Body of pancreas (tissue), 4 donors: ENCODE data around the gene PDZD8. TPM values are rescaled to one million over a fixed set of nuclear protein-coding genes. Genes with fewer than 3 reads are reported as not detected.

Experiments
- ATAC-seq: fragments of 150-250 bp; one replicate; pipeline ENCODE4 v1.9.1; 2016
- DNase-seq, 4 donors: peaks; one replicate each; pipeline ENCODE4 v3.0.0-alpha.2; 2019
- H3K27ac ChIP-seq, 4 donors: fragments of 200-600 bp; sonication (generic); 1 replicate in 3 of 4; 2 replicates in 1 of 4; pipeline versions ENCODE4 v1.5.1 to v1.6.1; 2016 to 2019; ENCODE audit warnings: mild to moderate bottlenecking in 1 of 4, mixed read lengths in 1 of 4, moderate library complexity in 1 of 4
- H3K27me3 ChIP-seq, 2 donors: fragments of 200-600 bp; sonication (generic); one replicate each; pipeline ENCODE4 v1.6.0; 2016; ENCODE audit warnings: mild to moderate bottlenecking in 1 of 2
- H3K36me3 ChIP-seq, 2 donors: fragments of 200-600 bp; sonication (generic); replicated peaks in 1 of 2; 2 replicates each; pipeline ENCODE4 v1.5.1; 2016; ENCODE audit warnings: low read depth in 2 of 2; ENCODE audit not compliant: insufficient read depth in 1 of 2
- H3K4me1 ChIP-seq: fragments of 200-600 bp; sonication (generic); one replicate; pipeline ENCODE4 v1.6.0; 2016
- H3K4me3 ChIP-seq, 2 donors: fragments of 200-600 bp; sonication (generic); 1 replicate in 1 of 2; 2 replicates in 1 of 2; pipeline ENCODE4 v1.5.1; 2016 to 2019
- H3K9me3 ChIP-seq, 3 donors: fragments of 200-600 bp; sonication (generic); 1 replicate in 2 of 3; 2 replicates in 1 of 3; pipeline ENCODE4 v1.5.1; 2016
- POLR2A ChIP-seq, 3 donors: fragments of 450-650 bp; IDR thresholded peaks; one replicate each; pipeline ENCODE4 v1.6.1; 2016; ENCODE audit warnings: antibody characterized with exemption in 3 of 3, mild to moderate bottlenecking in 2 of 3
- intact Hi-C: fragments of 100-400 bp; cut with DNase I; formaldehyde crosslinking; loops from one replicate; pipeline ENCODE4 v1.15.1; 2023
- total RNA-seq, 2 donors: library from RNA; depleted of rRNA; stranded (reverse); fragments of >200 nt; gene quantifications; one replicate each; pipeline ENCODE4 v1.1.0, GENCODE V29; 2016
- TF ChIP-seq, protein P1 (sequence below), 7 experiments: fragments of 450-650 bp in 4 of 7; fragments of 200-600 bp in 3 of 7; sonication (generic) in 3 of 7; IDR thresholded peaks; one replicate each; pipeline ENCODE4 v1.5.1; 2016 to 2019; ENCODE audit warnings: antibody characterized with exemption in 7 of 7

PDZD8 gene
- total RNA-seq, 2 donors from 2014 or later = 34.3 to 36.8 TPM

- ATAC-seq (no peak), DNase-seq (no peak)
- intact Hi-C loops = no loop called here
- Histone ChIP-seq H3K9me3 (no peaks in the 10 kb centered on the region), H3K4me3 (no peak overlapping the region), H3K27me3 (no peaks in the 10 kb centered on the region), H3K4me1 (no peaks in the 10 kb centered on the region), H3K36me3 (no peaks in the 10 kb centered on the region), H3K27ac (no peak overlapping the region)
- TF ChIP-seq, protein P1, sequence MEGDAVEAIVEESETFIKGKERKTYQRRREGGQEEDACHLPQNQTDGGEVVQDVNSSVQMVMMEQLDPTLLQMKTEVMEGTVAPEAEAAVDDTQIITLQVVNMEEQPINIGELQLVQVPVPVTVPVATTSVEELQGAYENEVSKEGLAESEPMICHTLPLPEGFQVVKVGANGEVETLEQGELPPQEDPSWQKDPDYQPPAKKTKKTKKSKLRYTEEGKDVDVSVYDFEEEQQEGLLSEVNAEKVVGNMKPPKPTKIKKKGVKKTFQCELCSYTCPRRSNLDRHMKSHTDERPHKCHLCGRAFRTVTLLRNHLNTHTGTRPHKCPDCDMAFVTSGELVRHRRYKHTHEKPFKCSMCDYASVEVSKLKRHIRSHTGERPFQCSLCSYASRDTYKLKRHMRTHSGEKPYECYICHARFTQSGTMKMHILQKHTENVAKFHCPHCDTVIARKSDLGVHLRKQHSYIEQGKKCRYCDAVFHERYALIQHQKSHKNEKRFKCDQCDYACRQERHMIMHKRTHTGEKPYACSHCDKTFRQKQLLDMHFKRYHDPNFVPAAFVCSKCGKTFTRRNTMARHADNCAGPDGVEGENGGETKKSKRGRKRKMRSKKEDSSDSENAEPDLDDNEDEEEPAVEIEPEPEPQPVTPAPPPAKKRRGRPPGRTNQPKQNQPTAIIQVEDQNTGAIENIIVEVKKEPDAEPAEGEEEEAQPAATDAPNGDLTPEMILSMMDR (IDR thresholded peaks at IDR 0.05) = no peak
- no peak for TF ChIP-seq POLR2A (IDR thresholded peaks at IDR 0.05)
These were observed 147.0 kb downstream of the PDZD8 start for GRCh38 chr10:117228210-117228609.

Other genes with a start within 250 kb of the PDZD8 start
- not detected for gene VAX1, start 237.2 kb downstream of the PDZD8 start, total RNA-seq
- gene KCNK18, start 178.0 kb downstream of the PDZD8 start, total RNA-seq = not detected
- 1 to 10 TPM; 1.6 to 2.3 TPM for gene SLC18A2, start 134.3 kb downstream of the PDZD8 start, total RNA-seq
- gene EMX2, start 167.3 kb upstream of the PDZD8 start, total RNA-seq = not detected